Esophagus muscularis mucosa (tissue), 3 donors: Measurements from ENCODE around the gene ELF2.

Experiments used
- CTCF ChIP-seq, 3 experiments: fragments of 200-600 bp in 2 of 3; fragments of 450-650 bp in 1 of 3; sonication (generic) in 2 of 3; IDR thresholded peaks; one replicate each; pipeline ENCODE4 v1.5.1; 2017 to 2019; ENCODE audit warnings: antibody characterized with exemption in 3 of 3, mild to moderate bottlenecking in 2 of 3, moderate library complexity in 1 of 3
- POLR2AphosphoS5 ChIP-seq, 2 donors: sonication (generic); formaldehyde crosslinking; IDR thresholded peaks; one replicate each; pipeline ENCODE4 v1.6.1; 2017; ENCODE audit warnings: antibody characterized with exemption in 2 of 2

DNA sequence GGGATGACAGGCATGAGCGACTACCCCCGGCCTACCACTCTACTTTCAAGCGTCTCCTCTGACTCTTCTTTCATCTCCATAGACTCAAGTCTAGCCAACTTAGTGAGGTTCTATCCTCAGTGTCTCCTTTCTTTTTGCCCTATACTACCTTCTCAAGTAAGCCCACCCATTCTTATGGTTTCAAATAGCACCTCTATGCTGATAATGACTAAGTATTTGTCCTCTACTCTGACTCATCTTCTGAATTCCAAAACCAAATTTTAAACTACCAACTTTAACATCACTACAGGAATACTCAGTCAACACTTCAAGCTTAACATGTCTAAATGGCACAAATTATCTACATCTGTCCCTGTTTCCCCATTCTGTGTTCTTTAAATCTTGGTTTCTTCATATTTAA lies 47.8 kb downstream of the ELF2 start:
- TF ChIP-seq CTCF (IDR thresholded peaks at IDR 0.05) (no peak), POLR2AphosphoS5 (IDR thresholded peaks at IDR 0.05) (no peak)
